Liver (tissue), 9 donors: ENCODE results near the gene CPA1. TPM values are rescaled to one million over a fixed set of nuclear protein-coding genes. Genes with fewer than 3 reads are reported as not detected.

ENCODE experiments used
- DNase-seq: peaks from one replicate; pipeline ENCODE4 v3.0.0-alpha.2; 2017; ENCODE audit warnings: low spot score
- H3K27ac ChIP-seq, 2 donors: one replicate each; pipeline ENCODE4 v1.7.0; 2013; ENCODE audit warnings: inconsistent platforms in 2 of 2, low read length in 2 of 2, control low read depth in 1 of 2, low read depth in 1 of 2, mild to moderate bottlenecking in 1 of 2
- H3K27me3 ChIP-seq, 4 donors: one replicate each; pipeline versions ENCODE4 v1.6.1 to v1.7.0; 2013; ENCODE audit warnings: low read length in 3 of 4, inconsistent platforms in 1 of 4, mild to moderate bottlenecking in 1 of 4, moderate library complexity in 1 of 4; ENCODE audit not compliant: control insufficient read depth in 4 of 4, insufficient read depth in 4 of 4
- H3K36me3 ChIP-seq, 4 donors: one replicate each; pipeline versions ENCODE4 v1.6.1 to v1.7.0; 2013; ENCODE audit warnings: low read length in 3 of 4, mild to moderate bottlenecking in 3 of 4, low read depth in 1 of 4, moderate library complexity in 1 of 4; ENCODE audit not compliant: control insufficient read depth in 4 of 4, insufficient read depth in 3 of 4
- H3K4me1 ChIP-seq, 4 donors: one replicate each; pipeline versions ENCODE4 v1.6.1 to v1.7.0; 2013; ENCODE audit warnings: low read length in 3 of 4, mild to moderate bottlenecking in 3 of 4, moderate library complexity in 1 of 4; ENCODE audit not compliant: control insufficient read depth in 4 of 4, insufficient read depth in 4 of 4
- H3K4me3 ChIP-seq, 3 donors: one replicate each; pipeline versions ENCODE4 v1.6.1 to v1.7.0; 2013; ENCODE audit warnings: low read length in 3 of 3, control low read depth in 1 of 3, low read depth in 1 of 3, mild to moderate bottlenecking in 1 of 3
- H3K9ac ChIP-seq, 2 donors: one replicate each; pipeline ENCODE4 v1.7.0; 2013; ENCODE audit warnings: low read length in 2 of 2, mild to moderate bottlenecking in 2 of 2, moderate library complexity in 2 of 2, control low read depth in 1 of 2, low read depth in 1 of 2
- H3K9me3 ChIP-seq, 4 donors: one replicate each; pipeline versions ENCODE4 v1.6.1 to v1.7.0; 2013; ENCODE audit warnings: low read length in 3 of 4; ENCODE audit not compliant: control insufficient read depth in 4 of 4
- EGR1 ChIP-seq, 2 donors: IDR thresholded peaks; 2 replicates each; pipeline ENCODE4 v1.6.1; 2016 to 2018; ENCODE audit warnings: antibody characterized with exemption in 2 of 2, low read depth in 2 of 2
- FOXA1 ChIP-seq: IDR thresholded peaks from 2 replicates; pipeline ENCODE4 v1.6.1; 2016; ENCODE audit warnings: antibody characterized with exemption
- FOXA2 ChIP-seq: IDR thresholded peaks from 2 replicates; pipeline ENCODE4 v1.6.1; 2016; ENCODE audit warnings: antibody characterized with exemption
- GABPA ChIP-seq, 2 donors: IDR thresholded peaks in 1 of 2; conservative IDR thresholded peaks in 1 of 2; 2 replicates each; pipeline ENCODE4 v1.6.1; 2016; ENCODE audit warnings: antibody characterized with exemption in 2 of 2, mild to moderate bottlenecking in 1 of 2, moderate library complexity in 1 of 2
- HNF4A ChIP-seq, 2 donors: conservative IDR thresholded peaks; 2 replicates each; pipeline ENCODE4 v1.6.1; 2016; ENCODE audit warnings: antibody characterized with exemption in 2 of 2, mild to moderate bottlenecking in 2 of 2
- HNF4G ChIP-seq: IDR thresholded peaks from 2 replicates; pipeline ENCODE4 v1.6.1; 2016; ENCODE audit warnings: antibody characterized with exemption
- JUND ChIP-seq, 2 donors: IDR thresholded peaks; 2 replicates each; pipeline ENCODE4 v1.6.1; 2016; ENCODE audit warnings: antibody characterized with exemption in 2 of 2
- NR2F2 ChIP-seq: IDR thresholded peaks from 2 replicates; pipeline ENCODE4 v1.6.1; 2016; ENCODE audit warnings: antibody characterized with exemption
- RAD21 ChIP-seq, 2 donors: IDR thresholded peaks; 2 replicates each; pipeline ENCODE4 v1.6.1; 2016; ENCODE audit warnings: antibody characterized with exemption in 2 of 2, mild to moderate bottlenecking in 2 of 2
- SP1 ChIP-seq: IDR thresholded peaks from 2 replicates; pipeline ENCODE4 v1.6.1; 2018; ENCODE audit warnings: antibody characterized with exemption, mild to moderate bottlenecking
- TAF1 ChIP-seq: conservative IDR thresholded peaks from 2 replicates; pipeline ENCODE4 v1.6.1; 2016; ENCODE audit warnings: antibody characterized with exemption, mild to moderate bottlenecking
- YY1 ChIP-seq: IDR thresholded peaks from 2 replicates; pipeline ENCODE4 v1.6.1; 2016; ENCODE audit warnings: antibody characterized with exemption, mild to moderate bottlenecking
- WGBS: extraction: QIAGEN DNeasy Blood & Tissue Kit; methylation state at CpG from one replicate; pipeline ENCODE4 v1.1.7; 2013; 5-methylcytosine and 5-hydroxymethylcytosine counted together
- polyA plus RNA-seq, 2 donors: library from polyadenylated mRNA; stranded (reverse) in 1 of 2; unstranded in 1 of 2; fragments of 200-250 nt in 1 of 2; fragments of >200 nt in 1 of 2; fragmentation: Nextera tagmentation in 1 of 2; extraction: Ambion mirVana in 1 of 2; gene quantifications; one replicate each; pipeline versions ENCODE4 v1.2.1 to v1.2.3, GENCODE V29; 2013 to 2015
- total RNA-seq, 2 donors: library from RNA; depleted of rRNA; stranded (reverse); fragments of >200 nt; gene quantifications; one replicate each; pipeline ENCODE4 v1.2.3, GENCODE V29; 2014
- TF ChIP-seq, protein P1 (sequence below): IDR thresholded peaks from 2 replicates; pipeline ENCODE4 v1.6.1; 2016; ENCODE audit warnings: antibody characterized with exemption, mild to moderate bottlenecking
- TF ChIP-seq, protein P2 (sequence below): IDR thresholded peaks from 2 replicates; pipeline ENCODE4 v1.6.1; 2016; ENCODE audit warnings: antibody characterized with exemption
- TF ChIP-seq, protein P3 (sequence below): fragments of 150-350 bp; IDR thresholded peaks from 2 replicates; pipeline ENCODE4 v1.5.1; 2017; ENCODE audit warnings: improper control_type of control experiment, low read depth, low read length; ENCODE audit not compliant: missing input control
- TF ChIP-seq, protein P4 (sequence below): IDR thresholded peaks from 2 replicates; pipeline ENCODE4 v1.6.1; 2016; ENCODE audit warnings: antibody characterized with exemption
- donor health status: healthy.
- donor health status: healthy.
- donor health status: healthy.
- donor health status: healthy.
- donor health status: healthy.

Gene CPA1
- total and polyA plus RNA-seq, 4 donors = 0.07 to 0.42 TPM; not detected in 2

DNA sequence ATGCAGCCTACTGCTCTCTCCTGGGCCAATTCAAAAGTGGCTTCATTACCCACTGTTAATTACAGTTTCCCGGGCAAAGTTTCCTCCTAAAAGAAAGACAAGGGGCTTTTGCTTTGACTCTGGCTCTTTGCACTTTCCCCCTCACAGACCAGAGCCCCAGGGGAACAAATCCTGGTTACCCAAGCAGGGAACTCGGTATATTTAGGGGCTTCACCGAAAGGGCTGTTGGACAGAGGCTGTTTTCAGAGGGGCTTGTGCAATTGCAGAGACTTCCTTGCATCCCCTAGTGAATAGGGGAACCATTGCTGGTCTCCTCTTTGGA lies 7.0 kb downstream of the CPA1 start:
- no peaks in the 10 kb centered on the region for H3K9me3 ChIP-seq
- no peak overlapping the region for H3K9ac ChIP-seq
- TF ChIP-seq HNF4A (conservative IDR thresholded peaks at IDR 0.05) = no peak
- no peak for TF ChIP-seq FOXA2
- peak; percentile 9 for DNase-seq
- H3K4me1 ChIP-seq = no peaks in the 10 kb centered on the region
- no peak overlapping the region for H3K4me3 ChIP-seq
- H3K27ac ChIP-seq = no peak overlapping the region
- H3K36me3 ChIP-seq = no peaks in the 10 kb centered on the region
- WGBS = 93% methylated on average over 3 of the region's 3 CpGs
- no peaks in the 10 kb centered on the region for H3K27me3 ChIP-seq

DNA sequence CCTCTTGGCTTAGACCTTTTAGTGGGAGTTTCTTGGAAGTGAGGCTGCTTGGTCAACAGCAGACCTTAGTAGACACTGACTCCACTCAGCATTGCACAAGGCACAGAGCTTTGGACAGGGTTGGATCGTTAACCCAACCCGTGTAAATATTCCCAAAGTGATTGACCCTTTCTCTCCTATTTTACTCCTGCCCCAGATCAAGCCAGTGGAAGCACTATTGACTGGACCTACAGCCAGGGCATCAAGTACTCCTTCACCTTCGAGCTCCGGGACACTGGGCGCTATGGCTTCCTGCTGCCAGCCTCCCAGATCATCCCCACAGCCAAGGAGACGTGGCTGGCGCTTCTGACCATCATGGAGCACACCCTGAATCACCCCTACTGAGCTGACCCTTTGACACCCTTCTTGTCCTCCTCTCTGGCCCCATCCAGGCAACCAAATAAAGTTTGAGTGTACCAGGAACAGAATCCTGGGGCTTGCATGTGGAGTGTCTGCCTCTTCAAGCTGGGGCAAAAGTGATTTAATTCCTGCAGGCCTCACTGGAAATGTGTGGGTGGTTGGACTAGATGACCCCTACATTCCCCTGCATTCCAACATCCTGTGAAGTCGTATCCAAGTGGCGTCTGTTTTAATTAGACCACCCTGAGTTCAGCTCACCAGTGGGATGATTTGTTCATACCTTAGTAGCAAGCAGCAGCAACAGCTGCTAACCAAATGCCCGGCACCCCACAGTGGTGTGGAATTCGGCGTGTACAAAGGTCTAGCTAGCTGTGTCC lies 7.5 kb downstream of the CPA1 start:
- Histone ChIP-seq H3K4me1 (no peaks in the 10 kb centered on the region), H3K27ac (no peak overlapping the region), H3K4me3 (no peak overlapping the region), H3K9ac (no peak overlapping the region), H3K36me3 (no peaks in the 10 kb centered on the region), H3K27me3 (no peaks in the 10 kb centered on the region), H3K9me3 (no peaks in the 10 kb centered on the region)
- 76% methylated on average over 12 of the region's 12 CpGs for WGBS
- DNase-seq = peak; percentile 16
- TF ChIP-seq GABPA (IDR thresholded peaks at IDR 0.05 in 1 of 2, conservative IDR thresholded peaks at IDR 0.05 in 1 of 2) (no peak), JUND (IDR thresholded peaks at IDR 0.05) (no peak)

DNA sequence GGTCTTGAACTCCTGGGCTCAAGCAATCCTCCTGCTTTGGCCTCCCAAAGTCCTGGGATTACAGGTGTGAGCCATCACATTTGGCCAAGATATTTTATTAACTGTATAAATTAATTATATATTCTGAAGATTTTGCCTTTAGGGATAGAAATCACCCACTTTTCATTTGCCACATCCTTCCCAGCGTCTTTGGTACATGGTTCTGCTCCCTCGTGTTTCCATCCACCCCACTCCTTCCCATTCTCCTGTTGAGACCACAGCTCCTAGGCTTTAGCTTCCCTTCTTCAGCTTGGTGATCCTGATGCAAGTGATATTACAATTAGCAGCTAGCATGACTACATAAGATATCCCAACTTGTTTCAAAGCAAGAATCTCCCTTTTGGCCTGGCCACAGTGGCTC lies 8.4 kb downstream of the CPA1 start:
- 70% methylated on average over 2 of the region's 2 CpGs for WGBS
- no peaks in the 10 kb centered on the region for H3K9me3 ChIP-seq
- H3K27ac ChIP-seq = no peak overlapping the region
- no peak for DNase-seq
- H3K9ac ChIP-seq = no peak overlapping the region
- no peaks in the 10 kb centered on the region for H3K36me3 ChIP-seq
- no peaks in the 10 kb centered on the region for H3K27me3 ChIP-seq
- no peak overlapping the region for H3K4me3 ChIP-seq
- TF ChIP-seq, protein P1, sequence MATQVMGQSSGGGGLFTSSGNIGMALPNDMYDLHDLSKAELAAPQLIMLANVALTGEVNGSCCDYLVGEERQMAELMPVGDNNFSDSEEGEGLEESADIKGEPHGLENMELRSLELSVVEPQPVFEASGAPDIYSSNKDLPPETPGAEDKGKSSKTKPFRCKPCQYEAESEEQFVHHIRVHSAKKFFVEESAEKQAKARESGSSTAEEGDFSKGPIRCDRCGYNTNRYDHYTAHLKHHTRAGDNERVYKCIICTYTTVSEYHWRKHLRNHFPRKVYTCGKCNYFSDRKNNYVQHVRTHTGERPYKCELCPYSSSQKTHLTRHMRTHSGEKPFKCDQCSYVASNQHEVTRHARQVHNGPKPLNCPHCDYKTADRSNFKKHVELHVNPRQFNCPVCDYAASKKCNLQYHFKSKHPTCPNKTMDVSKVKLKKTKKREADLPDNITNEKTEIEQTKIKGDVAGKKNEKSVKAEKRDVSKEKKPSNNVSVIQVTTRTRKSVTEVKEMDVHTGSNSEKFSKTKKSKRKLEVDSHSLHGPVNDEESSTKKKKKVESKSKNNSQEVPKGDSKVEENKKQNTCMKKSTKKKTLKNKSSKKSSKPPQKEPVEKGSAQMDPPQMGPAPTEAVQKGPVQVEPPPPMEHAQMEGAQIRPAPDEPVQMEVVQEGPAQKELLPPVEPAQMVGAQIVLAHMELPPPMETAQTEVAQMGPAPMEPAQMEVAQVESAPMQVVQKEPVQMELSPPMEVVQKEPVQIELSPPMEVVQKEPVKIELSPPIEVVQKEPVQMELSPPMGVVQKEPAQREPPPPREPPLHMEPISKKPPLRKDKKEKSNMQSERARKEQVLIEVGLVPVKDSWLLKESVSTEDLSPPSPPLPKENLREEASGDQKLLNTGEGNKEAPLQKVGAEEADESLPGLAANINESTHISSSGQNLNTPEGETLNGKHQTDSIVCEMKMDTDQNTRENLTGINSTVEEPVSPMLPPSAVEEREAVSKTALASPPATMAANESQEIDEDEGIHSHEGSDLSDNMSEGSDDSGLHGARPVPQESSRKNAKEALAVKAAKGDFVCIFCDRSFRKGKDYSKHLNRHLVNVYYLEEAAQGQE = no peak
- TF ChIP-seq HNF4A (conservative IDR thresholded peaks at IDR 0.05) = no peak
- TF ChIP-seq HNF4G = no peak
- TF ChIP-seq, protein P2, sequence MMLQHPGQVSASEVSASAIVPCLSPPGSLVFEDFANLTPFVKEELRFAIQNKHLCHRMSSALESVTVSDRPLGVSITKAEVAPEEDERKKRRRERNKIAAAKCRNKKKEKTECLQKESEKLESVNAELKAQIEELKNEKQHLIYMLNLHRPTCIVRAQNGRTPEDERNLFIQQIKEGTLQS = no peak
- TF ChIP-seq JUND (IDR thresholded peaks at IDR 0.05) = no peak
- TF ChIP-seq TAF1 = no peak
- no peak for TF ChIP-seq FOXA2
- no peak for TF ChIP-seq GABPA (IDR thresholded peaks at IDR 0.05 in 1 of 2, conservative IDR thresholded peaks at IDR 0.05 in 1 of 2)
- TF ChIP-seq FOXA1 = no peak
- no peak for TF ChIP-seq SP1
- TF ChIP-seq, protein P3, sequence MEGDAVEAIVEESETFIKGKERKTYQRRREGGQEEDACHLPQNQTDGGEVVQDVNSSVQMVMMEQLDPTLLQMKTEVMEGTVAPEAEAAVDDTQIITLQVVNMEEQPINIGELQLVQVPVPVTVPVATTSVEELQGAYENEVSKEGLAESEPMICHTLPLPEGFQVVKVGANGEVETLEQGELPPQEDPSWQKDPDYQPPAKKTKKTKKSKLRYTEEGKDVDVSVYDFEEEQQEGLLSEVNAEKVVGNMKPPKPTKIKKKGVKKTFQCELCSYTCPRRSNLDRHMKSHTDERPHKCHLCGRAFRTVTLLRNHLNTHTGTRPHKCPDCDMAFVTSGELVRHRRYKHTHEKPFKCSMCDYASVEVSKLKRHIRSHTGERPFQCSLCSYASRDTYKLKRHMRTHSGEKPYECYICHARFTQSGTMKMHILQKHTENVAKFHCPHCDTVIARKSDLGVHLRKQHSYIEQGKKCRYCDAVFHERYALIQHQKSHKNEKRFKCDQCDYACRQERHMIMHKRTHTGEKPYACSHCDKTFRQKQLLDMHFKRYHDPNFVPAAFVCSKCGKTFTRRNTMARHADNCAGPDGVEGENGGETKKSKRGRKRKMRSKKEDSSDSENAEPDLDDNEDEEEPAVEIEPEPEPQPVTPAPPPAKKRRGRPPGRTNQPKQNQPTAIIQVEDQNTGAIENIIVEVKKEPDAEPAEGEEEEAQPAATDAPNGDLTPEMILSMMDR = no peak
- TF ChIP-seq RAD21 (IDR thresholded peaks at IDR 0.05) = no peak
- TF ChIP-seq EGR1 (IDR thresholded peaks at IDR 0.05; ENCODE audit: low read depth in 2 of 2) = no peak
- TF ChIP-seq YY1 = no peak
- TF ChIP-seq, protein P4, sequence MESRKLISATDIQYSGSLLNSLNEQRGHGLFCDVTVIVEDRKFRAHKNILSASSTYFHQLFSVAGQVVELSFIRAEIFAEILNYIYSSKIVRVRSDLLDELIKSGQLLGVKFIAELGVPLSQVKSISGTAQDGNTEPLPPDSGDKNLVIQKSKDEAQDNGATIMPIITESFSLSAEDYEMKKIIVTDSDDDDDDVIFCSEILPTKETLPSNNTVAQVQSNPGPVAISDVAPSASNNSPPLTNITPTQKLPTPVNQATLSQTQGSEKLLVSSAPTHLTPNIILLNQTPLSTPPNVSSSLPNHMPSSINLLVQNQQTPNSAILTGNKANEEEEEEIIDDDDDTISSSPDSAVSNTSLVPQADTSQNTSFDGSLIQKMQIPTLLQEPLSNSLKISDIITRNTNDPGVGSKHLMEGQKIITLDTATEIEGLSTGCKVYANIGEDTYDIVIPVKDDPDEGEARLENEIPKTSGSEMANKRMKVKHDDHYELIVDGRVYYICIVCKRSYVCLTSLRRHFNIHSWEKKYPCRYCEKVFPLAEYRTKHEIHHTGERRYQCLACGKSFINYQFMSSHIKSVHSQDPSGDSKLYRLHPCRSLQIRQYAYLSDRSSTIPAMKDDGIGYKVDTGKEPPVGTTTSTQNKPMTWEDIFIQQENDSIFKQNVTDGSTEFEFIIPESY = no peak
- TF ChIP-seq NR2F2 = no peak
- no peaks in the 10 kb centered on the region for H3K4me1 ChIP-seq
